HT1080 (cell line): ENCODE results near the gene FRS2. TPM values are rescaled to one million over a fixed set of nuclear protein-coding genes. Genes with fewer than 3 reads are reported as not detected.

Experiments used
- DNase-seq: peaks from one replicate; pipeline ENCODE4 v3.0.0-alpha.2; 2015; ENCODE audit warnings: low read depth
- total RNA-seq: library from RNA; depleted of rRNA; stranded (reverse); fragments of >200 nt; shearing (Covaris generic); gene quantifications from 2 replicates; pipeline ENCODE4 v1.2.3, GENCODE V29; 2014

The FRS2 gene
- total RNA-seq, 1 experiment from 2014 or later: 11.7 TPM

DNA sequence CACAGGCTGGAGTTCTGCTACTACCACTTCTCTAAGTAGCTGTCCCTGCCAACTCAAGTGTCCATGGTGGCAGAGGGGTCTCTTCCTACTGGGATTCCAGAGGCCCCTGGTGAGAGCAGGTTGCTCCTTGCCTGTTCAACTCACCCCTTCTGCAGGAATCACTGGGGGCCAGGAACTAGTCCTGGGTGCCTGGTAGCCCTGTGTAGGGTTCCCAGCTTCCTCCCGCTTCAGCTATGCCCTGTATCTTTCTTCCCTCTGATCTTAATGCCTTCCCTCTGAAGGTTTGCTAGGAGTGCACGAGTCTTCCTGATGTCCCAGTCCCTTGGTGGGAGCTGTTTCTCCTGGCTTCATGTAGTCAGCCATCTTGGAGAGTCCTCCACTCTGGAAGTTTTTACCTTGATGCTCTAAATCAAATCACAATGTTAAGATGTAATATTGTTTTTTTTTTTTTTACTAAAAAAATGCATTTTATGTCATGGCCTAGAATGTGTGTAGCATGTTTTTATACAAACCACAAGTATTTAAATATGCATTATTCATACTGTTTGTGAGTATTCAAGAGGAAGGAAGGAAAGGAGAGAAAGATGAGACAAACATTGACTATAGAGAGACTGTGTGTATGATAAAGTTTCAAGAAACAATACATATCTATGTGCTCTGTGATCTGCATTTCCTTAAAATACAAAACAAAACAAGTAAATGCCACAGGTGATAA lies 54.7 kb downstream of the FRS2 start:
- no peak for DNase-seq

DNA sequence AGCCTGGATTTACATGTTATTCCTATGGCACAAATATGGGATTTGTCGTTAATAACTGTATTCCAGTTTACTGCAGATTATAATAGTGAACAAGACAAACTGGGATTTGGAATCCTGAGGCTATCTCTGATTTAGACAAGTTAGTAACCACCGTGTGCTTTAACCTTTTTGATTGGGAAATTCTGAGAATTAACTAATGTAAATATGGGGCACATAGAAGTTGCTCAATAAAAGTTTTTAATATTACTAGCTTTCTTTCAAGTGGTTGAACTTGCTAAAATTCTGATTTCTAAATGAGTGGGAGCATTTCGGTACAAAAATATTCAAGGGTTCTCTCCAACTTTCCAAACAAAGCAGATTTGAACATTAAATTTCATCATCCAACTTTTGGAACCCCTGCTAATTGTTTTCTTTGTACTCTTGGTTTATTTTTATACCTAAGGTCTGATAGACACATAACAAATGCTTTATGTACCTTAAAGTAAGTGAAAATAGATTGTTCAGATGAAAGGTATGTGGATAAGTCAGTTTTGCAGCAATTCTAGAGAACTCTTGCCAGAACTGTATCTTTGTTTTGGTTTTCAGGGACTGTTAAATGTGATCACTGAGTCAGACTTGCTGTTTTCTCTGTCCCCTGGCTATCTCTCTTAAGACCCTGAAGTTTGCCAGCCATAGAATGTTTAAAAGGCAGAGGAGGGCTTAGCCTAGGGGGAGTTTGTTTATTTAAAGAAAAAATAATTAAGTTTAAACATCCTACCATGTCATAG lies 57.5 kb downstream of the FRS2 start:
- DNase-seq: no peak

DNA sequence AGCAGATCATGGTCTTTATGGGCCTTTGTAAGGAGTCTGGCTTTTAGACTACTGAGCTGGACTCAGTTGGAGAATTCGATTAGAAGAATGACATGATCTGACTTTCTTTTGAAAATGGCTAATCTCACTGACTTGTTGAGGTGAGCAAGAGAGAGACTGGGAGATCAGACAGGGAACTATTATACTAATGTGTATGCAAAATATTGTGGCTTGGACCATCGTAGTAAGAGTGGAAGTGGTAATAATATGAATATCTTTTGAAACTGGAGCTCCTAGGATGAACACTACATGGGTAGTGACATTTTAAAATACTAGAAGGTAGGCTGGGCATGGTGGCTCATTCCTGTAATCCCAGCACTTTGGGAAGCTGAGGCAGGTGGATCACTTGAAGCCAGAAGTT lies 58.8 kb downstream of the FRS2 start:
- DNase-seq: no peak

DNA sequence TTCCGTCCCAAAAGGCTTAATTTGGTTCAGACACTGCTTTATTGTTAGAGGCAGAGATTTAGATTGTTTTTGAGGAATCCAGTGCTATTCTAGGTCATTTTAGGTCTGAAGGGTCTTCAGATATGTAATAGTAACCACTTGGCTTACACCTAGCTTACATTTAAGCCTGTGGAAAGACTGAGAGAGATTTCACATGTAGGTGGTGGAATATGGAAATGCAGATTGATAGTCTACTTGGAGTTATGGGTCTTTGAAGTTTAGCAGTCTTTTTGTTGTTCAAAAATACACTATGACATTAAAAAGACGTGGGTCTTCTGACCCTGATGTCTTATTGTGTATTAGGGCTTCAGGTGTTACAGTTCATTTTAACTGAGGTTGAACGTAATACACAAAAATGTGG lies 63.7 kb downstream of the FRS2 start:
- no peak for DNase-seq

DNA sequence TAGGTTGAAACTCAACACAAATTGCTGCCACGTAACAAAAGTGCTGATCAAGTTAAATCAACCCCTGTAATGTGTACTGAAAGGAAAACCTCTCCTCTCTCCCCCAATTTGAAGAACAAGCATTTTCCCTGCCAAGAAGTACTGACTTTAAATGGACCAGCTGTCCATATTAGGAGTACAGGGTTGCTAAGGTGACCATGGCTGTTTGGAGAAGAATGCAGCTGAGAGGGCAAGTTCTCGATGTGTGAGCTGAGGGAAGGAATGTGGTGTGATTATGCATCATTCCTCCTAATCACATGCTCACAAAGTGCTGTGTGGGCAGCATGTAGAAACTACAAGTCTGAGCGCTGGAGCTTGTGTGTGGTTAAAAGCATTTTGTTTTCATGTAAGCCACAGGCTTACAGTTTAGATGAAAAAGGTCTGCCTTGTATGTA lies 64.2 kb downstream of the FRS2 start:
- peak; percentile 92 for DNase-seq

DNA sequence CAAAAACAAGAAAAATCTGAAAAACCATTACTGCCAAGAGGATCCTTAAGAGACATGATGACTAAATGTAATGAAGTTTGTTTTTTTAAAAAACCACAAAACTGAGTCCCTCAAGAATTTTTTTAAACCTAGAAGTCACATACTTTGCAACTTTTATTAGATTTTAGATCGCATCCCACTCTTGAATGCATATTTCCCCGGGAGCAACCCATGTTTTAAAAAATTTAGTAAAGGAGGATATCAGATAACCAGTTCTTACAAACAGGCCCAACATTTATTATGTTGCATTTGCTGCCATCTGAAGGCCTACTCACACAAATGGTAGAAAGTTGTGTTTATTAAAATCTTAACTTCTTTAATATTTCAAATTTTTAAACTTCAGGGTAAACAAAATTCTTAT lies 70.8 kb downstream of the FRS2 start:
- DNase-seq: peak; percentile 14

DNA sequence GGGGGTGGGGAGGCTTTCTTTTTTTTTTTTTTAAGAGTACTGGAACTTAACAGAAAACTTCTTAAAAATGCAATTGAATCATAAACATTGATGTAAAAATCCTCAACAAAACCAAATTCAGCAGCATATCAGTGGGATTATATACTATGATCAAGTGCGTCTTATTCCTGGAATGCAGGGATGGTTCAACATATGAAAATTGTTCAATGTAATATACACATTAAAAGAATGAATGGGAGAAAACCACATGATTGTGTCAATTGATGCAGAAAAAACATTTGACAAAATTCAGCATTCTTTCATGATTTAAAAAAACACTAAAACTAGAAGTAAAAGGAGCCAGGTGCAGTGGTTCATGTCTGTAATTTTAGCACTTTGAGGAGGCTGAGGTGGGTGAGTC lies 73.9 kb downstream of the FRS2 start:
- DNase-seq: no peak

DNA sequence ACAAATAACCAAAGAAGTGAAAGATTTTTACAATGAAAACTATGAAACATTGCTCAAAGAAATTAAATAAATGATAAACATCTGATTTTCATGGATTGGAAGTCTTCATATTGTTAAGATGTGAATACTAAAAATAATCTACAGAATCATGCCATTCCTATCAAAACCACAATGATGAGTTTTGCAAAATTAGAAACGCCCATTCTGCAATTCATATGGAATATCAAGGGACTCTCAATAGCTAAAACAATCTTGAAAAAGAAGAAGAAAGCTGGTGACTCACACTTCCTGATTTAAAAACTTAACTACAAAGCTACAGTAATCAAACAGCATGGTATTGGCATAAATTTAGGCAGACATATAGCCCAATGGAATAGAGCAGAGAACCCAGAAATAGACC lies 74.9 kb downstream of the FRS2 start:
- DNase-seq: no peak

DNA sequence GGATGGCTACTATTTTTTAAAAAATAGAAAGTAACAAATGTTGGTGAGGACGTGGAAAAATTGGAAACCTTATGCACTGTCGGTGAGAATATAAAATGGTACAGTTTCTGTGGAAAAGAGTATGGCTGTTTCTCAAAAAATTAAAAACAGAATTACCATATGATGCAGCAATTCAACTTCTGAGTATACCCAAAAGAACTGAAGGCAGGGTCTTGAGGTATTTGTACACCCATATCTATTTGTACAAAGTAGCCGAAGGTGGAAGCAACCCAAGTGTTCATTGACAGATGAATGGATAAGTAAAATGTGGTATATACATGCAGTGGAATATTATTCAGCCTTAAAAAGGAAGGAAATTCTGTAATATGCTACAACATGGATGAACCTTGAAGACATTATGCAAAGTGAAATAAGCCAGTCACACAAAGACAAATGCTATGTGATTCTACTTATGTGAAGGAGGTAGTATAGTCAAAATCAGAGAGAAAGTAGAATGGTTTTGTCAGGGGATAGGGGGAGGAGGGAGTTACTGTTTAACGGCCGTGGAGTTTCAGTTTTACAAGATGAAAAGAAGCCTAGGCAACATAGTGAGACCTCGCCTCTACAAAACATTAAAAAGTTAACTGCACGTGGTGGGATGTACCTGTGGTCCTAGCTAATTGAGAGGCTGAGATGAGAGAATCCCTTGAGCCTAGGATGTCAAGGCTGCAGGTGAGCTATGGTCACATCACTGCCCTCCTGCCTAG lies 76.7 kb downstream of the FRS2 start:
- DNase-seq: no peak

DNA sequence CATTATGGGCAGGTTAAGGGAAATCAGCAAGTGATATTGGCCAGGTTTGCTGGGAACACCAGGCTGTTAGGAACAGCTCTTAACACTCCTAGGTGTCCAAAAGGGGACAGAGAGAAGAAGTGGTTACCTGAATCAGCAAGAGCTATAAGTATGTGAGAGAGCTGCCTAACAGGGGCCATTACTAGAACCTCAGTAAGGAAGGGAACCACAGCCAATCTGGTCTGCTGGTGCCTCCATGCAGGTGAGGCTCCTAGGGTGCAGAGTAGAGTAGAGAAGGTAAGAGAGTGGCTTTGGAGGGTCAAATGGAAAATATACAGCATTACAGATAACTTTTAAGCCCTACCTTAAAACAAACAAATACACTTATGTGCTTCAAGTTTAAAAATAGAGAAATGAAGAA lies 78.5 kb downstream of the FRS2 start:
- no peak for DNase-seq

DNA sequence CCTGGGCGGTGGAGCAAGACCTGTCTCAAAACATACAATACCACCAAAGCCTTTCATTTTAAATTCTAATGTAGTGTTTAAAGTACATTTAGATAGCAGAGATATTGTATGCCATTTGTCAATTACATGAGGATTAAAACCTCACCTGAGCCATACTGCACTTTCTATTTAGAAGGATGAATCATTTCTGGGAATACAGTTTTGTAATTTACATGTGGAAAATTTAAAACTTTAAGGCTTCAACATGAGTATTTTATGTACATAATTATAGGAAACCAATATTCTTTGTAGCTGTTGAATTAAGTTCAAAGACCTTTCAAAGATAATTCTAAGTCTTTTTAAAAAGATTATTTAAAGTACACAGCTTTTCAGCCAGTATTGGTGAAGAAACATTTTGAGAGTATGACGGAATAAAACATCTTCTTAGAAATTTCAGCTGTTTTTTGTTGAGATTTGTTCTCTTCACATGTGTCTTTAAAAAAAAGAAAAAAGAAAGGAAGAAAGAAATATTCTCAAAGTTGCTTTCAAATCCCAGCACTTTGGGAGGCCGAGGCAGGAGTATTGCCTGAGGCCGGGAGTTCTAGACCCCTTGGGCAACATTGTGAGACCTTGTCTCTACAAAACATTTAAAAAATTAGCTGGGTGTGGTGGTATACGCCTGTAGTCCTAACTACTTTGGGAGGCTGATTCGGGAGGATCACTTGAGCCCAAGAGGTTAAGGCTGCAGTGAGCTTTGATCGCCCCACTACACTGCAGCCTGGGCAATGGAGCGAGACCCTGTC lies 80.6 kb downstream of the FRS2 start:
- no peak for DNase-seq

DNA sequence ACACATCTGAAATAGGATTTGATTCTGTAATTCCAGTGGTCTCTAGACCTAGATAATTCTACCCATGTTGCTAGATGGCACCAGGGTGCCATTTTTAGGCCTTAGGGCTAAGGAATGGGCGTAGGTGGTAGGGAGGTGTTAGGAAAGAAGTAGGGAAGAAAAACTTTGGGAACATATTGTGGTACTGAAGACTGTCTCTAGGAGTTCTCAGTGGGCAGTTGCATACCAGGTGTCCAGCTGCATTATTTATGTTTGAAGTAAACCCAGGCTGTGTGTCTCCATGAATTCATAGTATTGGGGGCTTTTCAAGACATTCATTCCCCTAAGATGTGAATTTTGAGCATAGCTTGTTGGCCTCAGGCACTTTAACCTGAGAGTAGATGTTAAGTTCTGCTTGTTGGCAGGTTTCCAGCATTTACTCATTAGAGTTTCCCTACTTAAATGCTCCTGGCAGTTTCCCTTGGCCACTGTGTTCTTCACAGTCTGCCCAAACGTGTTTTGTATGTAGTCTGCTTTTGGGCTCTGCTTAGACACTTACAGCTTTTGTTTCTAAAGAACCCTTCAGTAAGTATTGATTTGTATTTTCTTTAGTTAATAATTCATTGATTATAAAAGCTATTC lies 83.5 kb downstream of the FRS2 start:
- peak; percentile 29 for DNase-seq

DNA sequence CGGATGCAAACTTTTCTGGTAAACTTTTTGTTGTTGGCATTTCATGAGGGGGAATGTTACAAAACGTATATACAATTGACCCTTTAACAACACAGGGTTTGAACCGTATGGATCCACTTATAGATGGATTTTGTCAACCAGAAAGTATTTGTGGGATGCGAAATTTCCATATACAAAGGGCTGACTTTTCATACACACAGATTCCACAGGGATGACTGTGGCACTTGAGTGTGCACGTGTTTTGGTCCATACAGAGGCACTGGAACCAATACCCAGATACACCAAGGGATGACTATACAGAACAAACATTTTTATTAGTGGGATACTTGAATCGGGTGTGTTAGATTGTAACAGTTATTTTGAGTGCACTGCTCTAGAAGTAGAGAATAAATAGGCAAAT lies 85.3 kb downstream of the FRS2 start:
- peak; percentile 85 for DNase-seq

DNA sequence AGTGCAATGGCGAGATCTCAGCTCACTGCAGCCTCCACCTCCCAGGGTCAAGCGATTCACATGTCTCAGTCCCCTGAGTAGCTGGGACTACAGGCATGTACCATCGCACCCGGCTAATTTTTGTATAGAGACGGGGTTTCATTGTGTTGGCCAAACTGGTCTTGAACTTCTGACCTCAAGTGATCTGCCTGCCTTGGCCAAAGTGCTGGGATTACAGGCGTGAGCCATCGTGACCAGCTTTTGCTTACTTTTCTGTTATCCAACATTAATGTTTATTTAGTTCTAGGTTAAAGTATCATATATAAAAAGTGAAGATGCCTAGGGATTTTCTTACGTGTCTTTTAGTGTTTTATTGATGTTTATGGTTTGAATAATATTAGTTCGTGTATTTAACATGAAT lies 86.2 kb downstream of the FRS2 start:
- no peak for DNase-seq

DNA sequence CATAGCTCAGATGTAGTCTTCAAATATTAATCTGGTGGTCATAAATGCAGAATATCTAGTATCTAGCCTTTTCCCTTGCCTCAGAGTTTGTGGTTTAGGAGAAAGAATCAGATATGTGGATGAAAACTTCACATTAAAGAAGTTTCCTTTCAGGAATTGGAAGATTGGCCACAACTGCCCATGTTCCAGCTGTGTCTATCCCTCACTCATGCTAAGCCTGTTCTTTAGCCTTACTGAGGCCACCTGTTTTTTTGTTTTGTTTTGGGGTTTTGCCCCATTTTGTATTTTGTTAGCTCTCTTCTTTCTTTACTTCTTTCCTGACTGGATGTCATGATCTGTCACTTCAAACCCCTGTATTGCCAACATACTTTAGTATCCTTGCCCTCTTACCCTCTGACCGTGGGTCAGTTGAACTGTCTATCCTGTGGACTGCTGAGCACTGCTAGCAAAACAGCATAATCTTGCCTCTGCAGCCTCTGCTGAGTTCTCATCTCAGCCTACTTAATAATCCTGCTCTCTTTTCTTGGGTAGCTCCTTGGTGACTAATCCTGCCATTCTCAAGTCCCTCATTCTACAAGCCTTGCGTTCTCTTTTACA lies 93.1 kb downstream of the FRS2 start:
- no peak for DNase-seq

DNA sequence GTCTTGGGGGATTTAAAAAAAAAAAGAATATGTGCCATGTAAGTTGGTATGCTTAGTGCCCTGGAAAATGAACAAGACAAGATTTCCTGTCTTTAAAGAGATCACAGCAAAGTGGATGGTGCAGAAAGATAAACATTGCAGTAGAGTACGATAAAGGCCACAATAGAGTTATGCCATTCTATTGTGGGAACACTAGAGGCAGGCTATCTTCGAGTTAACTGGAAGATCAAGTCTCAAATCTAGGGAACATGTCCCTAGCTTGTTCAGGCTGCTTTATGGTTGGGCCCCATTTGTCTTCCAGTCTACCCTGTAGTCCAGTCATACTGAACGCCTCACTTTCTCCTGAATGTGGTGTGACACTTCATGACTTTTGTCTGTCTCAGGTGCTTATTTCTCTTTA lies 96.4 kb downstream of the FRS2 start:
- no peak for DNase-seq

DNA sequence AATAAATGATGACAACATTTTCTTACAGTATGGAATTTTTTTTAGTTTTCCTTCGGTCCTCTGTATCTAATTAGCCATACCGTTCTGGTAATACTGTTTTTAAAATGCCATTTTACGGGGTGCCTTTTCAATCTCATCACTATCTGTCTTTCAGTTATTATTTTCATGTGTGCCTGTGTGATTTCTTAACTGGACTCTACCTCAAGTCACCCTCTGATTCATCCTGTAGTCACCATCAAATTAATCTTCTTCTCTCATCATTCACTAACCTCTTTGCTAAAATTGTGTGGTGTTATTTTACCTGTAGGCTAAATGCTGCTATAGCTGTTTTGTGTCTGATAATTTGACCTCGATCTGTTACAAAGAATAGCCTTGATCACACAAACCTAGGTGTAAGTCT lies 99.0 kb downstream of the FRS2 start:
- peak; percentile 68 for DNase-seq

DNA sequence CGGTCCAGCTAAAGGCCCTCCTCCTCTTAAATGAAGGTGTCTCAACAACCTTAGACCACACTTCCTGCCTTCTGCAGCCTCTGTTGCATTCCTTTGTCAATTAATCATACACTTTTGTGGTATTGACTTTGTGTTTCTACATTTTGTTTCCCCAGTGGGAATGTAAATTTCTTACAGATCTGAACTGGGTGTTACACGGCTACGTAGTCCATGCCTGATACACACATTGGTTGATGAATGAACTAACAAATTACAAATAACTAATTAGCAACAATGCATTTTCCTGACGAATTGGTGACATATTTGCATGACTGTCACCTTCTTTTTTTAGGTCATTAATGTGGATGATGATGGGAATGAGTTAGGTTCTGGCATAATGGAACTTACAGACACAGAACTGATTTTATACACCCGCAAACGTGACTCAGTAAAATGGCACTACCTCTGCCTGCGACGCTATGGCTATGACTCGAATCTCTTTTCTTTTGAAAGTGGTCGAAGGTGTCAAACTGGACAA lies 99.9 kb downstream of the FRS2 start:
- peak; percentile 36 for DNase-seq

DNA sequence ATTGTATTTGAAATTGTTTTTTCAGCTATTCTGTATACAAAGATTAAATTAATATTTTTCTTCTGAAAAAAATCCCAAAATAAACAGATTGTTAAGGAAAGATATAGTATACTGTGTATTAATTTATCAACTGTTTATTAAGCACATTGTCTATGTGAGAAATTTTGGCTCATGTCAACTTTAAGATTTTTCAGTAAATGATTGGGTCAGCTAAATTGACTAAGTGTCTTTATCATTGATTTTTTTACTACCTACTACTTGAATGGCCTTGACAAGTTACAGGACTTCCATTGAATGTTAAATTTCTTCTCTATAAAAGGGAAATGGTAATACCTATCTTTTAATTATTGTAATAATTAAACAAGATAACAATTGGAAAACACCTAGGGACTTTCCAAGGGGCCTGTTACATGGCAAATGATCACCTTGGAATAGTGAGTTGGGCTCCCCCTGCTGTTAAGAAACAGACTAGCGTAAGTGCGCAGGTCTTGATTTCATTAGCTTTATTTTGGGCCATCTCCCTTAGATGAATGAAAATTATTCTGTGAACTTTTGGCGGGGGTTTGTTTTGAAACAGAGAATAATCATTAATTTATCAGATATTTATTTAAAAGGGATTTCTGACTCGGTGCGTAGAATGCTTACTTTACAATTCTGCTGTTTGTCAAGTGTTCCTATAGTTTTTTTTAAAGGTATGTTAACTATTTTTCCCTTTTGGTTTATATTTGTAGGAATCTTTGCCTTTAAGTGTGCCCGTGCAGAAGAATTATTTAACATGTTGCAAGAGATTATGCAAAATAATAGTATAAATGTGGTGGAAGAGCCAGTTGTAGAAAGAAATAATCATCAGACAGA lies 100.6 kb downstream of the FRS2 start:
- peak; percentile 47 for DNase-seq
